Measurements from ENCODE around the gene PRDM10. TPM values are rescaled to one million over a fixed set of nuclear protein-coding genes. Genes with fewer than 3 reads are reported as not detected.

PRDM10 gene
- total RNA-seq, 1 donor from 2014 or later = 15.8 TPM

DNA sequence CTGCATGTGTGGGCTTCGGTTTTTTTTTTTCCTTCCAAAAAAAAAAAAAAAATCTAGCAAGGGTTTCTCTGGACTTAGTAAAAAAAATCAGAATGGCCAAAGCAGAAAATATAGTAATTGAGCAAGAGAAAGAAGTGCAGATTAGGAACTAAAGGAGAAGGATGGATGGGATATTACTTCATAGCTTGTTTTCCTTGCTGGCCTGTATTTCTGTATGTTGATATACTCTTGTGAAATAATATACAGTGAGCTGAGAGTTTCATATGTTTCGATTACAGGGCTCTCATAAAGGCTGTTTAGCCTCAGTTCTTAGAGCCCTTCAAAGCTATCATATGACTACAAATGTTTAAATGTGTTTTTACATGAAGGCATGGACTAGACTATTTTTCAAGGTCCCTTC is 72.9 kb downstream of the PRDM10 start:
- TF ChIP-seq, protein P1, sequence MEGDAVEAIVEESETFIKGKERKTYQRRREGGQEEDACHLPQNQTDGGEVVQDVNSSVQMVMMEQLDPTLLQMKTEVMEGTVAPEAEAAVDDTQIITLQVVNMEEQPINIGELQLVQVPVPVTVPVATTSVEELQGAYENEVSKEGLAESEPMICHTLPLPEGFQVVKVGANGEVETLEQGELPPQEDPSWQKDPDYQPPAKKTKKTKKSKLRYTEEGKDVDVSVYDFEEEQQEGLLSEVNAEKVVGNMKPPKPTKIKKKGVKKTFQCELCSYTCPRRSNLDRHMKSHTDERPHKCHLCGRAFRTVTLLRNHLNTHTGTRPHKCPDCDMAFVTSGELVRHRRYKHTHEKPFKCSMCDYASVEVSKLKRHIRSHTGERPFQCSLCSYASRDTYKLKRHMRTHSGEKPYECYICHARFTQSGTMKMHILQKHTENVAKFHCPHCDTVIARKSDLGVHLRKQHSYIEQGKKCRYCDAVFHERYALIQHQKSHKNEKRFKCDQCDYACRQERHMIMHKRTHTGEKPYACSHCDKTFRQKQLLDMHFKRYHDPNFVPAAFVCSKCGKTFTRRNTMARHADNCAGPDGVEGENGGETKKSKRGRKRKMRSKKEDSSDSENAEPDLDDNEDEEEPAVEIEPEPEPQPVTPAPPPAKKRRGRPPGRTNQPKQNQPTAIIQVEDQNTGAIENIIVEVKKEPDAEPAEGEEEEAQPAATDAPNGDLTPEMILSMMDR (IDR thresholded peaks at IDR 0.05; ENCODE audit: unreplicated experiment) = no peak
- Mint-ChIP-seq H3K9me3 (ENCODE audit: unreplicated experiment) (no peaks in the 10 kb centered on the region), H3K4me1 (ENCODE audit: unreplicated experiment) (no peaks in the 10 kb centered on the region), H3K36me3 (ENCODE audit: low read depth, unreplicated experiment) (peaks cover 23% of the 10 kb centered on the region), H3K27ac (ENCODE audit: unreplicated experiment) (no peak overlapping the region), H3K27me3 (ENCODE audit: unreplicated experiment) (no peaks in the 10 kb centered on the region), H3K4me3 (ENCODE audit: unreplicated experiment) (no peak overlapping the region)
- no peak for DNase-seq (ENCODE audit: low spot score)

DNA sequence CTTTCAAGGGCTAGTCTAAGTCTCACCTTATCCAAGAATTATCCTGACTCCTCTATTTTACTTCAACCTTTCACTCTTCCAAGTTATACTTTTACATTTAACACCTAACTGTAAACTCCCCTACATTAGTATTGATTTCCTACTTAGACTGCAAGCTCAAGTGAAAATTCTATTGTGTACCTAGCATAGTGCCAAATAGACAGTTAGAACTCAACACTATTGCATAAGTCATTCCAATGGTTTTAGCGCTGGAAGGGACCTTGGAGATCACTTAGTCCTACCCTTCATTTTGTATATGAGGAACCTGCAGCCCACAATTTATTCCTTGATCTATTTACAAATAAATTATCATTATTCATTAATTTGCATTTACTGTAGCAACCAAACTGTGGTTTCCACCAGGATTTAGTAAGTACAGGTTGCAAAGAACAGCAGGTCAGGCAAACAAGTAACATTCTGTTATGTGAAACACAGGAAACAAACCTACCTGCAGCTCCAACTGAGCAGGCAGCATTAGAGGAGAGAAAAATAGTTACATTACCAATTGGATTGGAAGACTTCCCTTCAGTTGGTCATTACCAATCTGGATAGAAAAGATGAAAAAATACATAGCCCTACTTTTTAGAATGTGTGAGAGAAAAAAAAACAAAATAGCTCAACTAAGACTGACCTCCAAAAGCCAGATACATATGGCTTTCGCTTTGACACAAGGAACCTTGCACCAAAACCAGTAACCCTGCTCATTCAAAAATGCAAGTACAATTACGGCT is 73.5 kb downstream of the PRDM10 start:
- no peaks in the 10 kb centered on the region for H3K4me1 Mint-ChIP-seq (ENCODE audit: unreplicated experiment)
- no peak overlapping the region for H3K4me3 Mint-ChIP-seq (ENCODE audit: unreplicated experiment)
- H3K36me3 Mint-ChIP-seq (ENCODE audit: low read depth, unreplicated experiment) = peaks cover 18% of the 10 kb centered on the region
- H3K27ac Mint-ChIP-seq (ENCODE audit: unreplicated experiment) = no peak overlapping the region
- DNase-seq (ENCODE audit: low spot score) = no peak
- H3K27me3 Mint-ChIP-seq (ENCODE audit: unreplicated experiment) = no peaks in the 10 kb centered on the region
- no peaks in the 10 kb centered on the region for H3K9me3 Mint-ChIP-seq (ENCODE audit: unreplicated experiment)
- TF ChIP-seq, protein P1 (IDR thresholded peaks at IDR 0.05; ENCODE audit: unreplicated experiment) = no peak

DNA sequence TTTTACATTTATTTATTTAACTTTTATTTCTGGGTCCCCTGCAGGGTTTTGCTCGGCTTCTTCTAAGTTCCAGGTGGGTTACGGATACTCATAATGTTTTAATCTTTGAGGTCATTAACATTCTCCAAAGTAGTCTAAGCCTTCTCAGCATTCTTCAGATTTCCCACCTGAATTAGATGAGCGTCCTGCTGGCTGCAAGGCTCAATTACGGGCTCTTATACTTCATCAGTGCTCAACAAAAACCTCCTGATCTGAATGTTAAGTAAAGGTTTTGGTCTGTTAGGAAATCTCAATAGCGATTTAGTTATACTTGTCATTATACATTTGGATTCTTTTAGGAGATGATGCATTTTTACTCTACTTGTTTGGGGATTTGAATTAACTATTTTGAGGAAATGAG is 80.0 kb downstream of the PRDM10 start:
- Mint-ChIP-seq H3K4me3 (ENCODE audit: unreplicated experiment) (no peak overlapping the region), H3K27ac (ENCODE audit: unreplicated experiment) (no peak overlapping the region), H3K4me1 (ENCODE audit: unreplicated experiment) (peaks cover 4% of the 10 kb centered on the region), H3K9me3 (ENCODE audit: unreplicated experiment) (no peaks in the 10 kb centered on the region), H3K27me3 (ENCODE audit: unreplicated experiment) (no peaks in the 10 kb centered on the region), H3K36me3 (ENCODE audit: low read depth, unreplicated experiment) (peaks cover 29% of the 10 kb centered on the region)
- TF ChIP-seq, protein P1 (IDR thresholded peaks at IDR 0.05; ENCODE audit: unreplicated experiment) = no peak
- DNase-seq (ENCODE audit: low spot score) = no peak

DNA sequence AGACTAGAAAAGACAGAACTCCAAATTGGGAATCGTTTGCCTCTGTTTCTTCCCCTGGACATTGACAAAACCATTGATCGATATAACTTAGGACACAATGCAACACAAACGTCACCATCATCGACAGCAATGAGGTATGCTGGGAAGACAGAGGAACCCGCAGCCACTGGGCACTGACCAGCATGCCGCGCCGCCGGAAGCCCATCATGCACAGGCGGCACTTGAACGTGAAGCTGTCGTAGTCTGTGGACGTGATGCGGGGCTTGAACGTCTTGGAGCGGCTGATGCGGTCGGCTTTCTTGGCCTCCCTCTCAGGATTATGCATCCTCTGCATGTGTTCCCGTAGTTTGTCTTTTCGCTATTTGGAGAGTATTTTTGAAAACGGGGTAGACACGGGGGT is 84.3 kb downstream of the PRDM10 start:
- TF ChIP-seq, protein P1 (IDR thresholded peaks at IDR 0.05; ENCODE audit: unreplicated experiment) = no peak
- H3K27me3 Mint-ChIP-seq (ENCODE audit: unreplicated experiment) = no peaks in the 10 kb centered on the region
- no peak for DNase-seq (ENCODE audit: low spot score)
- H3K9me3 Mint-ChIP-seq (ENCODE audit: unreplicated experiment) = no peaks in the 10 kb centered on the region
- H3K4me3 Mint-ChIP-seq (ENCODE audit: unreplicated experiment) = peak overlapping the region; percentile 51
- H3K27ac Mint-ChIP-seq (ENCODE audit: unreplicated experiment) = no peak overlapping the region
- H3K4me1 Mint-ChIP-seq (ENCODE audit: unreplicated experiment) = peaks cover 4% of the 10 kb centered on the region
- H3K36me3 Mint-ChIP-seq (ENCODE audit: low read depth, unreplicated experiment) = peaks cover 38% of the 10 kb centered on the region

DNA sequence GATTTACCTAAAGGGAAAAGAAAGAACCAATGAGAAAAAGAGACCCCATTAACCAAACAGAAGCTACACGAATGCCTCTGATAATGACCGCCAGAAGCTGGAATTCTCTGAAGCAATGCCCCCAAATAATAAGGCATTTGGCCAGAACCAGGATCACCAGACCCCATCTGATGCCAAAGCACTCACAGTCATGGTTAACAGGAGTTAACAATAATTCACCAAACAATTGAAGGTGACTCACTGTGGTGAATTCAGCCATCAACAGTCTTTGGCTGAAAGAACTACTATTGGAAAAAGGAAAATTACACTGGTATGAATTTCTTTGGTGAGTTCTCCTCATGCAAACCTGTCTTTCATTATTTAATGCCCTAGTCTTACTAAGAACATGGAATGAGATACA is 85.4 kb downstream of the PRDM10 start:
- DNase-seq (ENCODE audit: low spot score) = no peak
- peaks cover 4% of the 10 kb centered on the region for H3K4me1 Mint-ChIP-seq (ENCODE audit: unreplicated experiment)
- H3K27me3 Mint-ChIP-seq (ENCODE audit: unreplicated experiment) = no peaks in the 10 kb centered on the region
- H3K36me3 Mint-ChIP-seq (ENCODE audit: low read depth, unreplicated experiment) = peaks cover 31% of the 10 kb centered on the region
- TF ChIP-seq, protein P1 (IDR thresholded peaks at IDR 0.05; ENCODE audit: unreplicated experiment) = no peak
- no peak overlapping the region for H3K4me3 Mint-ChIP-seq (ENCODE audit: unreplicated experiment)
- no peaks in the 10 kb centered on the region for H3K9me3 Mint-ChIP-seq (ENCODE audit: unreplicated experiment)
- H3K27ac Mint-ChIP-seq (ENCODE audit: unreplicated experiment) = no peak overlapping the region

Measured in endothelial cell (in vitro differentiated cells).